CD14-positive monocyte (primary cell): ENCODE results near the gene FOXP1. TPM values are rescaled to one million over a fixed set of nuclear protein-coding genes. Genes with fewer than 3 reads are reported as not detected.

ENCODE experiments used
- DNase-seq, 3 donors: peaks; one replicate each; pipeline ENCODE4 v3.0.0-alpha.2; 2011 to 2022
- H2AFZ ChIP-seq: 2 replicates; pipeline ENCODE4 v1.6.0; 2012; ENCODE audit warnings: mild to moderate bottlenecking, low read depth, low read length, inconsistent platforms; ENCODE audit not compliant: insufficient read depth, poor library complexity, severe bottlenecking
- H3K27ac ChIP-seq, 2 donors: 1 replicate in 1 of 2; 2 replicates in 1 of 2; pipeline ENCODE4 v1.5.1; 2012 to 2013; ENCODE audit warnings: low read length in 2 of 2, control low read depth in 1 of 2, inconsistent platforms in 1 of 2, low read depth in 1 of 2, mild to moderate bottlenecking in 1 of 2
- H3K27me3 ChIP-seq, 2 donors: one replicate each; pipeline versions ENCODE4 v1.6.0 to v1.6.1; 2011 to 2013; ENCODE audit warnings: low read length in 2 of 2; ENCODE audit not compliant: control insufficient read depth in 2 of 2, insufficient read depth in 2 of 2
- H3K36me3 ChIP-seq, 2 donors: replicated peaks in 1 of 2; 1 replicate in 1 of 2; 2 replicates in 1 of 2; pipeline versions ENCODE4 v1.5.1 to v1.6.1; 2012 to 2013; ENCODE audit warnings: low read length in 2 of 2, control low read depth in 1 of 2, inconsistent platforms in 1 of 2, mild to moderate bottlenecking in 1 of 2; ENCODE audit not compliant: insufficient read depth in 2 of 2, control insufficient read depth in 1 of 2
- H3K4me1 ChIP-seq, 2 donors: 1 replicate in 1 of 2; 2 replicates in 1 of 2; pipeline versions ENCODE4 v1.5.1 to v1.6.1; 2012 to 2013; ENCODE audit warnings: low read length in 2 of 2, control low read depth in 1 of 2, inconsistent platforms in 1 of 2, mild to moderate bottlenecking in 1 of 2, moderate library complexity in 1 of 2; ENCODE audit not compliant: insufficient read depth in 2 of 2, control insufficient read depth in 1 of 2
- H3K4me2 ChIP-seq: replicated peaks from 2 replicates; pipeline ENCODE3; 2012; ENCODE audit warnings: low read length, moderate library complexity, mild to moderate bottlenecking; ENCODE audit not compliant: poor library complexity, severe bottlenecking; ENCODE audit errors: extremely low read depth
- H3K4me3 ChIP-seq, 3 experiments: fragments of 200-600 bp in 1 of 3; sonication (generic) in 1 of 3; replicated peaks in 1 of 3; 1 replicate in 2 of 3; 2 replicates in 1 of 3; pipeline ENCODE4 v1.5.1; 2011 to 2013; ENCODE audit warnings: low read length in 3 of 3, mild to moderate bottlenecking in 3 of 3, control low read depth in 2 of 3, low read depth in 2 of 3, inconsistent platforms in 1 of 3, moderate library complexity in 1 of 3
- H3K79me2 ChIP-seq: 2 replicates; pipeline ENCODE4 v1.6.0; 2012; ENCODE audit warnings: mild to moderate bottlenecking, control low read depth, inconsistent platforms, low read length, moderate library complexity; ENCODE audit not compliant: insufficient read depth
- H3K9ac ChIP-seq: 2 replicates; pipeline ENCODE4 v1.6.0; 2017; ENCODE audit warnings: low read length, mild to moderate bottlenecking; ENCODE audit not compliant: insufficient read depth, poor library complexity, severe bottlenecking
- H3K9me3 ChIP-seq, 2 donors: replicated peaks in 1 of 2; 1 replicate in 1 of 2; 2 replicates in 1 of 2; pipeline versions ENCODE4 v1.5.1 to v1.6.1; 2012 to 2013; ENCODE audit warnings: low read length in 2 of 2, control low read depth in 1 of 2; ENCODE audit not compliant: control insufficient read depth in 1 of 2, insufficient read depth in 1 of 2
- H4K20me1 ChIP-seq: 2 replicates; pipeline ENCODE4 v1.6.0; 2012; ENCODE audit warnings: mild to moderate bottlenecking, low read length, control low read depth, moderate library complexity; ENCODE audit not compliant: insufficient read depth
- H3K27ac Mint-ChIP-seq, 7 donors: one replicate each; pipeline ENCODE4 v1.8.0; 2020; ENCODE audit warnings: mild to moderate bottlenecking in 7 of 7, mixed read lengths in 7 of 7, moderate library complexity in 6 of 7, inconsistent platforms in 2 of 7
- H3K27me3 Mint-ChIP-seq, 3 donors: one replicate each; pipeline ENCODE4 v1.8.0; 2021 to 2022; ENCODE audit warnings: low read depth in 3 of 3, mild to moderate bottlenecking in 3 of 3, mixed read lengths in 3 of 3, moderate library complexity in 3 of 3, inconsistent platforms in 1 of 3
- H3K36me3 Mint-ChIP-seq, 2 donors: one replicate each; pipeline ENCODE4 v1.8.0; 2020; ENCODE audit warnings: mixed read lengths in 2 of 2, inconsistent platforms in 1 of 2, mild to moderate bottlenecking in 1 of 2
- H3K4me1 Mint-ChIP-seq: one replicate; pipeline ENCODE4 v1.8.0; 2020; ENCODE audit warnings: mild to moderate bottlenecking, mixed read lengths
- H3K4me3 Mint-ChIP-seq, 2 donors: one replicate each; pipeline ENCODE4 v1.8.0; 2020; ENCODE audit warnings: mild to moderate bottlenecking in 2 of 2, mixed read lengths in 2 of 2, moderate library complexity in 1 of 2
- H3K9me3 Mint-ChIP-seq, 7 donors: one replicate each; pipeline ENCODE4 v1.8.0; 2020 to 2022; ENCODE audit warnings: mixed read lengths in 7 of 7, mild to moderate bottlenecking in 6 of 7, moderate library complexity in 6 of 7, inconsistent platforms in 2 of 7
- WGBS: methylation state at CpG from one replicate; pipeline ENCODE4 v1.1.5; 2013; ENCODE audit warnings: missing lambda C conversion rate; ENCODE audit not compliant: insufficient coverage; 5-methylcytosine and 5-hydroxymethylcytosine counted together
- intact Hi-C, 2 donors: fragments of 100-400 bp; cut with micrococcal nuclease; formaldehyde crosslinking; loops; one replicate each; pipeline versions ENCODE4 v1.15.0 to v1.15.1; 2023
- polyA plus RNA-seq, 3 donors: library from polyadenylated mRNA; depleted of rRNA in 1 of 3; unstranded in 2 of 3; stranded (reverse) in 1 of 3; fragments of 300-500 nt in 2 of 3; fragments of >200 nt in 1 of 3; fragmentation: Illumina TruSeq in 2 of 3; gene quantifications; 1 replicate in 2 of 3; 2 replicates in 1 of 3; pipeline ENCODE4 v1.2.3, GENCODE V29; 2012 to 2021
- TF ChIP-seq, protein P1 (sequence below): fragments of 200-600 bp; IDR thresholded peaks from one replicate; pipeline ENCODE4 v1.8.0; 2022; ENCODE audit warnings: antibody characterized with exemption, mild to moderate bottlenecking

Gene FOXP1
- polyA plus RNA-seq, 3 donors: 25.7 to 42.6 (median 27.8) TPM

DNA sequence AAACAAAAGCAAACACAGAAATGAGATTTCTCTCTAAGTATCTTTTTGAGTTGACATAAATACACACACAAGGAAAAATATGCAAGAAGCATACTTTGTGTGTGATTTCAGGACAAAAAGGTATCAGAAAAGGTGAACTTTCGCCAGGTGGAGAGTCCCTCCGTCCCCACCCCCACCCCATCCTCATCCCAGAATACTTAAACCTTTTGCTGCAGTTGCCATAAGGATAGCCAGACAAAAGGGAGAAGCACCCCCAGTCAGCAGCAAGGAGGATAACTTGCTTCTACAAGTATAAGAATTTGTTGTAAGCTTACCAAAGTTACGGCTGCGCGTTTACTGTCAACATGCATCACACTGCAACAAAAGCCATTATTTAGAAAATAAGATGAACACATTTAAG, 10.3 kb downstream of the FOXP1 start:
- TF ChIP-seq, protein P1, sequence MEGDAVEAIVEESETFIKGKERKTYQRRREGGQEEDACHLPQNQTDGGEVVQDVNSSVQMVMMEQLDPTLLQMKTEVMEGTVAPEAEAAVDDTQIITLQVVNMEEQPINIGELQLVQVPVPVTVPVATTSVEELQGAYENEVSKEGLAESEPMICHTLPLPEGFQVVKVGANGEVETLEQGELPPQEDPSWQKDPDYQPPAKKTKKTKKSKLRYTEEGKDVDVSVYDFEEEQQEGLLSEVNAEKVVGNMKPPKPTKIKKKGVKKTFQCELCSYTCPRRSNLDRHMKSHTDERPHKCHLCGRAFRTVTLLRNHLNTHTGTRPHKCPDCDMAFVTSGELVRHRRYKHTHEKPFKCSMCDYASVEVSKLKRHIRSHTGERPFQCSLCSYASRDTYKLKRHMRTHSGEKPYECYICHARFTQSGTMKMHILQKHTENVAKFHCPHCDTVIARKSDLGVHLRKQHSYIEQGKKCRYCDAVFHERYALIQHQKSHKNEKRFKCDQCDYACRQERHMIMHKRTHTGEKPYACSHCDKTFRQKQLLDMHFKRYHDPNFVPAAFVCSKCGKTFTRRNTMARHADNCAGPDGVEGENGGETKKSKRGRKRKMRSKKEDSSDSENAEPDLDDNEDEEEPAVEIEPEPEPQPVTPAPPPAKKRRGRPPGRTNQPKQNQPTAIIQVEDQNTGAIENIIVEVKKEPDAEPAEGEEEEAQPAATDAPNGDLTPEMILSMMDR: no peak
- peaks cover 20% of the 10 kb centered on the region for H4K20me1 ChIP-seq
- Mint-ChIP-seq H3K27ac (peak overlapping the region in 1 of 7 donors; percentile 42), H3K9me3 (no peaks in the 10 kb centered on the region), H3K36me3 (peaks cover 21 to 51% of the 10 kb centered on the region in 2 donors), H3K27me3 (no peaks in the 10 kb centered on the region), H3K4me1 (peaks cover 37% of the 10 kb centered on the region), H3K4me3 (no peak overlapping the region)
- H2AFZ ChIP-seq: no peak overlapping the region
- peaks cover 22 to 25% of the 10 kb centered on the region in 2 donors for H3K4me1 ChIP-seq
- no peak overlapping the region for H3K4me3 ChIP-seq
- no peak overlapping the region for H3K9ac ChIP-seq
- no peak overlapping the region for H3K4me2 ChIP-seq
- no peaks in the 10 kb centered on the region for H3K9me3 ChIP-seq
- 100% methylated on average over 3 of the region's 5 CpGs for WGBS
- intact Hi-C loops: no loop called here
- DNase-seq: no peak
- peaks cover 98% of the 10 kb centered on the region for H3K79me2 ChIP-seq
- peaks cover 13 to 57% of the 10 kb centered on the region in 2 donors for H3K36me3 ChIP-seq
- H3K27ac ChIP-seq: no peak overlapping the region
- no peaks in the 10 kb centered on the region for H3K27me3 ChIP-seq

DNA sequence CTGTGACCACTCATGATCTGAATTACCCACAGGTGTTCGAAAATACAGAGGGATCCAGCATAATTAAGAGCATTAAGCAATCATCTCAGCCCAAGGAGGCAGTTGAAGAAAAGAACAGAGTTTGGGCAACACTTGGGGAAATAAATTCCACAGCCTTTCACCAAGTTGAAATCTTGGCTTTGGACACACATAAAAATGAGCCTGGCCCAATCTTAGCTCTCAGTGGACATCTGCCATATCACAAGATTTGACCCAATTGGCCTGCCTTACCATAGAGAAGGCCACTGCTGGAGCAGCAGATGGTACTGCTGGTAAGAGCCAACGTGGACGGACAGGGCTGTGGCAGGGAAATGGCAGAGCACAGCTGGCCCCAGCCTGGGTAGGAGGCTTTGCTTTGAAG, 13.0 kb downstream of the FOXP1 start:
- no peaks in the 10 kb centered on the region for H3K27me3 ChIP-seq
- H3K9ac ChIP-seq: no peak overlapping the region
- no peak overlapping the region for H3K4me3 Mint-ChIP-seq
- peak overlapping the region in 1 of 2 donors; percentile 32 for H3K27ac ChIP-seq
- no peaks in the 10 kb centered on the region for H3K9me3 ChIP-seq
- H3K4me1 Mint-ChIP-seq: peaks cover 29% of the 10 kb centered on the region
- H3K79me2 ChIP-seq: peaks cover 97% of the 10 kb centered on the region
- peaks cover 37 to 63% of the 10 kb centered on the region in 2 donors for H3K36me3 Mint-ChIP-seq
- intact Hi-C loops: no loop called here
- H2AFZ ChIP-seq: no peak overlapping the region
- H3K4me3 ChIP-seq: no peak overlapping the region
- H3K27ac Mint-ChIP-seq: peak overlapping the region in 3 of 7 donors; percentile 45 to 78 (median 77)
- DNase-seq: no peak
- no peaks in the 10 kb centered on the region for H3K27me3 Mint-ChIP-seq
- peaks cover 20 to 74% of the 10 kb centered on the region in 2 donors for H3K36me3 ChIP-seq
- H3K9me3 Mint-ChIP-seq: no peaks in the 10 kb centered on the region
- H3K4me2 ChIP-seq: no peak overlapping the region
- TF ChIP-seq, protein P1: no peak
- WGBS: no CpG with 5 or more reads among the region's 3 CpGs
- peaks cover 38% of the 10 kb centered on the region for H4K20me1 ChIP-seq
- H3K4me1 ChIP-seq: peaks cover 0 to 4% of the 10 kb centered on the region in 2 donors
